H9 (cell line): Measurements from ENCODE around the gene PAFAH1B1. TPM values are rescaled to one million over a fixed set of nuclear protein-coding genes. Genes with fewer than 3 reads are reported as not detected.
A peak's percentile ranks its signal among the peaks of the same experiment; 100 is the strongest.

ENCODE experiments used
- DNase-seq: peaks from one replicate; pipeline ENCODE4 v3.0.0-alpha.2; 2017
- H2AFZ ChIP-seq: one replicate; pipeline ENCODE4 v1.6.1; 2013; ENCODE audit warnings: mild to moderate bottlenecking, low read length, control low read depth, moderate library complexity
- H2AK5ac ChIP-seq: 2 replicates; pipeline ENCODE4 v1.6.1; 2013; ENCODE audit warnings: low read length, control low read depth, mixed read lengths; ENCODE audit not compliant: insufficient read length
- H2BK120ac ChIP-seq: one replicate; pipeline ENCODE4 v1.6.1; 2013; ENCODE audit warnings: low read depth, mild to moderate bottlenecking, low read length, control low read depth, inconsistent platforms; ENCODE audit not compliant: poor library complexity, severe bottlenecking
- H2BK12ac ChIP-seq: 2 replicates; pipeline ENCODE4 v1.6.1; 2013; ENCODE audit warnings: low read length, control low read depth, mixed read lengths, low read depth; ENCODE audit not compliant: insufficient read length
- H2BK15ac ChIP-seq: 2 replicates; pipeline ENCODE4 v1.6.1; 2013; ENCODE audit warnings: low read depth, low read length, control low read depth
- H2BK20ac ChIP-seq: one replicate; pipeline ENCODE4 v1.6.1; 2013; ENCODE audit warnings: low read depth, mild to moderate bottlenecking, low read length, control low read depth, inconsistent platforms; ENCODE audit not compliant: poor library complexity, severe bottlenecking
- H2BK5ac ChIP-seq: 2 replicates; pipeline ENCODE4 v1.6.1; 2013; ENCODE audit warnings: low read length, control low read depth, mixed read lengths; ENCODE audit not compliant: insufficient read length
- H3K14ac ChIP-seq: 2 replicates; pipeline ENCODE4 v1.6.1; 2013; ENCODE audit warnings: low read length, control low read depth; ENCODE audit not compliant: insufficient read depth
- H3K18ac ChIP-seq: 2 replicates; pipeline ENCODE4 v1.6.1; 2013; ENCODE audit warnings: low read depth, mild to moderate bottlenecking, mixed read lengths, low read length, control low read depth; ENCODE audit not compliant: insufficient read length
- H3K23ac ChIP-seq: 2 replicates; pipeline ENCODE4 v1.6.1; 2013; ENCODE audit warnings: low read length, control low read depth, mixed read lengths, low read depth; ENCODE audit not compliant: insufficient read length
- H3K23me2 ChIP-seq: 2 replicates; pipeline ENCODE4 v1.6.1; 2013; ENCODE audit warnings: low read depth, mild to moderate bottlenecking, mixed read lengths, low read length, control low read depth; ENCODE audit not compliant: insufficient read length, poor library complexity, severe bottlenecking
- H3K27ac ChIP-seq: 2 replicates; pipeline ENCODE4 v1.5.1; 2013; ENCODE audit warnings: low read length, control low read depth, mixed read lengths, low read depth; ENCODE audit not compliant: insufficient read length
- H3K27me3 ChIP-seq: 2 replicates; pipeline ENCODE4 v1.6.1; 2013; ENCODE audit warnings: low read length, control low read depth, inconsistent platforms; ENCODE audit not compliant: insufficient read depth
- H3K4ac ChIP-seq: 2 replicates; pipeline ENCODE4 v1.6.1; 2013; ENCODE audit warnings: low read depth, mild to moderate bottlenecking, control low read depth, inconsistent platforms, low read length, moderate library complexity
- H3K4me1 ChIP-seq: 2 replicates; pipeline ENCODE4 v1.6.1; 2013; ENCODE audit warnings: low read length, control low read depth, inconsistent platforms; ENCODE audit not compliant: insufficient read depth
- H3K4me2 ChIP-seq: 2 replicates; pipeline ENCODE4 v1.6.1; 2013; ENCODE audit warnings: low read length, control low read depth, mixed read lengths; ENCODE audit not compliant: insufficient read length, insufficient read depth
- H3K56ac ChIP-seq: 2 replicates; pipeline ENCODE4 v1.6.1; 2013; ENCODE audit warnings: low read depth, mild to moderate bottlenecking, mixed read lengths, low read length, control low read depth; ENCODE audit not compliant: insufficient read length
- H3K79me1 ChIP-seq: 2 replicates; pipeline ENCODE4 v1.6.1; 2013; ENCODE audit warnings: low read depth, mild to moderate bottlenecking, moderate library complexity, low read length, control low read depth, inconsistent platforms; ENCODE audit not compliant: insufficient read depth, poor library complexity, severe bottlenecking
- H3K79me2 ChIP-seq: 2 replicates; pipeline ENCODE4 v1.6.1; 2013; ENCODE audit warnings: low read length, control low read depth, inconsistent platforms; ENCODE audit not compliant: insufficient read depth
- H3K9ac ChIP-seq: 2 replicates; pipeline ENCODE4 v1.6.1; 2013; ENCODE audit warnings: low read length, control low read depth, mixed read lengths; ENCODE audit not compliant: insufficient read length; ENCODE audit errors: extremely low read depth
- H3K9me3 ChIP-seq: one replicate; pipeline ENCODE4 v1.6.1; 2013; ENCODE audit warnings: low read depth, low read length, inconsistent platforms; ENCODE audit not compliant: control insufficient read depth
- H3T11ph ChIP-seq: one replicate; pipeline ENCODE4 v1.6.1; 2013; ENCODE audit warnings: mild to moderate bottlenecking, low read length, control low read depth, inconsistent platforms
- H4K20me1 ChIP-seq: one replicate; pipeline ENCODE4 v1.6.1; 2013; ENCODE audit not compliant: control insufficient read depth, insufficient read length, insufficient read depth
- H4K5ac ChIP-seq: 2 replicates; pipeline ENCODE4 v1.6.1; 2013; ENCODE audit warnings: low read depth, mild to moderate bottlenecking, mixed read lengths, low read length, control low read depth; ENCODE audit not compliant: insufficient read length
- H4K8ac ChIP-seq: replicated peaks from 2 replicates; pipeline ENCODE4 v1.6.1; 2013; ENCODE audit warnings: low read length, control low read depth, mixed read lengths, low read depth; ENCODE audit not compliant: insufficient read length
- H4K91ac ChIP-seq: 2 replicates; pipeline ENCODE4 v1.6.1; 2013; ENCODE audit warnings: low read depth, mild to moderate bottlenecking, moderate library complexity, mixed read lengths, low read length, control low read depth; ENCODE audit not compliant: insufficient read length
- H3K27ac Mint-ChIP-seq, 3 experiments: 2 replicates in 2 of 3; 3 replicates in 1 of 3; pipeline ENCODE4 v1.8.0; 2020 to 2021; ENCODE audit warnings: mixed read lengths in 3 of 3, mild to moderate bottlenecking in 1 of 3, moderate library complexity in 1 of 3
- H3K27me3 Mint-ChIP-seq: 2 replicates; pipeline ENCODE4 v1.8.0; 2021; ENCODE audit warnings: low read depth, mild to moderate bottlenecking, moderate library complexity, mixed read lengths
- H3K36me3 Mint-ChIP-seq, 3 experiments: 2 replicates in 2 of 3; 3 replicates in 1 of 3; pipeline ENCODE4 v1.8.0; 2020 to 2021; ENCODE audit warnings: low read depth in 3 of 3, mixed read lengths in 3 of 3; ENCODE audit not compliant: insufficient read depth in 1 of 3
- H3K4me1 Mint-ChIP-seq, 2 experiments: 2 replicates each; pipeline ENCODE4 v1.8.0; 2020; ENCODE audit warnings: mixed read lengths in 2 of 2
- H3K4me3 Mint-ChIP-seq, 2 experiments: 2 replicates in 1 of 2; 3 replicates in 1 of 2; pipeline ENCODE4 v1.8.0; 2020 to 2021; ENCODE audit warnings: mild to moderate bottlenecking in 2 of 2, mixed read lengths in 2 of 2, moderate library complexity in 1 of 2
- H3K9me3 Mint-ChIP-seq, 2 experiments: 2 replicates in 1 of 2; 3 replicates in 1 of 2; pipeline ENCODE4 v1.8.0; 2020; ENCODE audit warnings: mild to moderate bottlenecking in 2 of 2, mixed read lengths in 2 of 2, moderate library complexity in 1 of 2
- CTCF ChIP-seq: fragments of 200-600 bp; sonication (generic); conservative IDR thresholded peaks from 3 replicates; pipeline ENCODE4 v1.8.0; 2021; ENCODE audit warnings: antibody characterized with exemption, mild to moderate bottlenecking
- WGBS: extraction: QIAGEN DNeasy Blood & Tissue Kit; methylation state at CpG from one replicate; pipeline ENCODE4 v1.1.7; 2013; ENCODE audit warnings: missing lambda C conversion rate, low lambda C conversion rate, mixed read lengths; ENCODE audit not compliant: insufficient read length; ENCODE audit errors: extremely low coverage; 5-methylcytosine and 5-hydroxymethylcytosine counted together
- total RNA-seq: library from RNA; stranded (reverse); gene quantifications from 2 replicates; pipeline ENCODE4 v1.2.1, GENCODE V29; 2021

Gene PAFAH1B1
- total RNA-seq, 1 experiment from 2014 or later: 134 TPM

GRCh38 chr17:2730764-2731353 lies 137.4 kb downstream of the PAFAH1B1 start:
- H3K27me3 Mint-ChIP-seq: no peaks in the 10 kb centered on the region; the same call in none of the 2 replicates
- Histone ChIP-seq H3K23ac (no peak overlapping the region), H2BK20ac (no peak overlapping the region), H4K5ac (no peak overlapping the region), H3K27ac (no peak overlapping the region), H3K9me3 (no peaks in the 10 kb centered on the region), H3K18ac (no peak overlapping the region), H2BK15ac (no peak overlapping the region), H3K4me2 (no peak overlapping the region), H3K27me3 (no peaks in the 10 kb centered on the region), H2BK120ac (no peak overlapping the region), H3K9ac (no peak overlapping the region), H4K8ac (no peak overlapping the region), H3T11ph (no peak overlapping the region), H2BK5ac (no peak overlapping the region), H2AK5ac (no peak overlapping the region), H3K23me2 (peaks cover 4% of the 10 kb centered on the region), H3K79me1 (no peaks in the 10 kb centered on the region), H3K14ac (no peak overlapping the region; the same call in 1 of the 2 replicates), H4K91ac (no peak overlapping the region), H2AFZ (no peak overlapping the region), H4K20me1 (no peaks in the 10 kb centered on the region), H3K4me1 (no peaks in the 10 kb centered on the region), H3K4ac (no peak overlapping the region), H3K79me2 (no peaks in the 10 kb centered on the region), H2BK12ac (no peak overlapping the region), H3K56ac (no peak overlapping the region)
- no CpG with 5 or more reads among the region's 17 CpGs for WGBS
- no peaks in the 10 kb centered on the region for H3K4me1 Mint-ChIP-seq
- H3K4me3 Mint-ChIP-seq: no peak overlapping the region; a peak in 1 of 5 replicates
- no peak for TF ChIP-seq CTCF
- no peaks in the 10 kb centered on the region; a peak in 1 of 5 replicates for H3K9me3 Mint-ChIP-seq
- peaks cover 5 to 29% (median 22%) of the 10 kb centered on the region in 3 experiments; a peak in 5 of 7 replicates for H3K36me3 Mint-ChIP-seq
- peak overlapping the region in 1 of 3 experiments; percentile 65; a peak in 2 of 7 replicates for H3K27ac Mint-ChIP-seq
- no peak for DNase-seq
